GM10266 (cell line): ENCODE data around the gene SLC6A16.
"Not testable (repeated sequence)": the region's sequence is repeated elsewhere in the genome, so short reads cannot be mapped to it uniquely, and the experiment has no call there.

ENCODE experiments used
- DNase-seq: peaks from one replicate; pipeline ENCODE4 v3.0.0; 2012; ENCODE audit errors: extremely low spot score
- TF ChIP-seq, protein P1 (sequence below): IDR thresholded peaks from 2 replicates; pipeline ENCODE4 v1.5.1; 2012; ENCODE audit warnings: mild to moderate bottlenecking, low read depth; ENCODE audit not compliant: control insufficient read depth, insufficient read depth; ENCODE audit errors: missing control alignments

SLC6A16 gene

DNA sequence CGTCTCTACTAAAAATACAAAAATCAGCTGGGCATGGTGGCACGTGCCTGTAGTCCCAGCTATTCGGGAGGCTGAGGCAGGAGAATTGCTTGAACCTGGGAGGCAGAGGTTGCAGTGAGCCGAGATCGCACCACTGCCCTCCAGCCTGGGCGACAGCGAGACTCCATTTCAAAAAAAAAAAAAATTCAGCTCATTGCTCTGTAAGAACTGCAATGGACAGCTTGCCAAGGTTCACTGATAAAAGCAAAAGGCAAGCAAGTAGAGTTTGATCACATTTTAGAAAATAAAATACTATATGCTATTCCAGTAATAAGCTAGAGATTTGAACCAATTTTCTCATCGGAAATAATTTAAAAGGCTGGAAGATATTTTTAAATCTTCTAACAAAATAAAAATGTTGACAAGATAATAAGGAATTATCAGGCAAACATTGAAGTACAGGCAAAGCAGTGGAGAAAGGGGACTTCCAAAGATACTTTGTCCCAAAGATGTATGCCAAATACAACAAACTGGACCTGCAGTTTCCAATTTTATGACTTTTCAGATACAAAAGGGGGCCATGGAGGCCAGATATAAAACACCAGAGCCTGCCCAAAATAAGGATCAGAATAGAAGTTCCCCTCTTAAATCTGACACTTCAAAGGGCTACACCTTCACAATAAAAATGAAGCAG is 29.6 kb downstream of the SLC6A16 start:
- DNase-seq: no peak
- TF ChIP-seq, protein P1, sequence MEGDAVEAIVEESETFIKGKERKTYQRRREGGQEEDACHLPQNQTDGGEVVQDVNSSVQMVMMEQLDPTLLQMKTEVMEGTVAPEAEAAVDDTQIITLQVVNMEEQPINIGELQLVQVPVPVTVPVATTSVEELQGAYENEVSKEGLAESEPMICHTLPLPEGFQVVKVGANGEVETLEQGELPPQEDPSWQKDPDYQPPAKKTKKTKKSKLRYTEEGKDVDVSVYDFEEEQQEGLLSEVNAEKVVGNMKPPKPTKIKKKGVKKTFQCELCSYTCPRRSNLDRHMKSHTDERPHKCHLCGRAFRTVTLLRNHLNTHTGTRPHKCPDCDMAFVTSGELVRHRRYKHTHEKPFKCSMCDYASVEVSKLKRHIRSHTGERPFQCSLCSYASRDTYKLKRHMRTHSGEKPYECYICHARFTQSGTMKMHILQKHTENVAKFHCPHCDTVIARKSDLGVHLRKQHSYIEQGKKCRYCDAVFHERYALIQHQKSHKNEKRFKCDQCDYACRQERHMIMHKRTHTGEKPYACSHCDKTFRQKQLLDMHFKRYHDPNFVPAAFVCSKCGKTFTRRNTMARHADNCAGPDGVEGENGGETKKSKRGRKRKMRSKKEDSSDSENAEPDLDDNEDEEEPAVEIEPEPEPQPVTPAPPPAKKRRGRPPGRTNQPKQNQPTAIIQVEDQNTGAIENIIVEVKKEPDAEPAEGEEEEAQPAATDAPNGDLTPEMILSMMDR: no peak

DNA sequence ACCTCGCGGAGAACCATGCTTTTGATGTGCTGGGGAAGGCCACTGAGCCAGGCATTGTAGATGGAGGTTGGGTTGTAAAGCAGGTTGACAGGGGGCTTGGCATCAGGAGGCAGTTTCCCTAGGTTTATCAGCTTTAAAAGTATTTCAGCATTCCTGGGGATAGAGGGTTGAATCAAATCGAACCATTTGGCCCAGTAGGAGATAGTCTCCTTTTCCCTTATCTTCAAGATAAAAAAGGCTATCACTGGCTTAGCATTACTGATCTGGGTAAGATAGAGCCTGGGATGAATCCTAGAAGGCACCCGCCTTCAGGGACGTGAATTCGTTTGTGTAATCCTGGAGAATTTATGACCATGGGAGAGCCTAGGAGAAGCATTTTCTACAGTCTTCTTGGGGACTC is 30.6 kb downstream of the SLC6A16 start:
- no peak for DNase-seq
- TF ChIP-seq, protein P1: no peak

DNA sequence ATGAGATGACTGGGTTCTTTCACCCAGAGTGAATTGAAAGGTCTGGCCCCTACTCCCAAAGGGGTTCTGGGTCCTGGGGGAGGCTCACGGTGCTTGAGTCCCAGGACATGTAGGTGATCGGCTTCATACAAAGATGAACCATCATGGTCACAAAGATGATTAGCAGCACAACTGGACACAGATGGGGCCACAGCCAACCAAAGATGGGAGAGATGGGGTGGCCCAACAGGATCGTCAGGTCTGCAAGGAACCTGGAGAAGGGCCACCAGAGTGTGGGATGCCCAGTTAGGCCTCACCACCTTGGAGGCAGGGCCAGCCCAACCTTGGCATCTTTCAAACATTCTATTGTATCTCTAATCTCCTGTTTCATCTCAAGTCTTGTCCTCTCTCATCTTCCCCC is 34.5 kb downstream of the SLC6A16 start:
- TF ChIP-seq, protein P1: no peak
- no peak for DNase-seq

DNA sequence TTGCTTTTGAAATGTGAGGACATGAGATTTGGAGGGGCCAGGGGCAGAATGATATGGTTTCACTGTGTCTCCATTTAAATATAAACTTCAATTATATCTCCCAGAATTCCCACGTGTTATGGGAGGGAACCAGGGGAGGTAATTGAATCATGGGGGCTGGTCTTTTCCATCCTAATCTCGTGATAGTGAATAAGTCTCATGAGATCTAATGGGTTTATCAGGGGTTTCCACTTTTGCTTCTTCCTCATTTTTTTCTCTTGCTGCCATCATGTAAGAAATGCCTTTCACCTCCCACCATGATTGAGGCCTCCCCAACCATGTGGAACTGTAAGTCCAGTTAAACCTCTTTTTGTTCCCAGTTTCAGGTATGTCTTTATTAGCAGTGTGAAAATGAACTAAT is 35.7 kb downstream of the SLC6A16 start:
- not testable (repeated sequence) for DNase-seq

DNA sequence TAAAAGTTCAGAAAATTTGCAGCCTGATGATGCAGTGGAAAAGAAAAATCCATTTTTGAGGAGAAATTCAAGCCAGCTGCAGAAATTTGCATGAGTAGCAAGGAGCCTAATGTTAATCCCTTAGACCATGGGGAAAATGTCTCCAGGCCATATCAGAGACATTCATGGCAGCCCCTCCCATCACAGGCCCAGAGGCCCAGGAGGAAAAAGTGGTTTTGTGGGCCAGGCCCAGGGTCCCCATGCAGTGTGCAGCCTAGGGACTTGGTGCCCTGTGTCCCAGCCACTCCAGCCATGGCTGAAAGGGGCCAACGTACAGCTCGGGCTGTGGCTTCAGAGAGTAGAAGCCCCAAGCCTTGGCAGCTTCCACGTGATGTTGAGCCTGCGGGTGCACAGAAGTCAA is 36.8 kb downstream of the SLC6A16 start:
- not testable (repeated sequence) for DNase-seq

DNA sequence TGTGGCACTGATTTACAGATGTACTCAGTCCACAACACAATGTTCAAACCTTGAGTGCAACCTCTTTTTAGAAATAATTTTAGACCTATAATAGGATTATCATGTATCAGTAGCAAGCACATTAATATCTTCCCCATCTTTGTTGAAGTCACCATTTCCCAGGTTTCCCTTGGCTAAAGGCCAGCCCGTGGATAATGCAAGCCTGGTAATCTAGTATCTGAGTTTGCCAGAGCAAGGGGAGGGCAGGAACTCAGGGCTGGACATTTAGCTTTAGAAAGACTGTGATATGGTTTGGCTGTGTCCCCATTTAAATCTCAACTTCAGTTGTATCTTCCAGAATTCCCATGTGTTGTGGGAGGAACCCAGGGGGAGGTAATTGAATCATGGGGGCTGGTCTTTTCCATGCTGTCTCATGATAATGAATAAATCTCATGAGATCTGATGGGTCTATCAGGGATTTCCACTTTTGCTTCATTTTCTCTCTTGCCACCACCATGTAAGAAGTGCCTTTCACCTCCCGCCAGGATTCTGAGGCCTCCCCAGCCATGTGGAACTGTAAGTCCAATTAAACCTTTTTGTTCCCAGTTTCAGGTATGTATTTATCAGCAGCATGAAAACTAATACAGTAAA is 37.7 kb downstream of the SLC6A16 start:
- TF ChIP-seq, protein P1: no peak

DNA sequence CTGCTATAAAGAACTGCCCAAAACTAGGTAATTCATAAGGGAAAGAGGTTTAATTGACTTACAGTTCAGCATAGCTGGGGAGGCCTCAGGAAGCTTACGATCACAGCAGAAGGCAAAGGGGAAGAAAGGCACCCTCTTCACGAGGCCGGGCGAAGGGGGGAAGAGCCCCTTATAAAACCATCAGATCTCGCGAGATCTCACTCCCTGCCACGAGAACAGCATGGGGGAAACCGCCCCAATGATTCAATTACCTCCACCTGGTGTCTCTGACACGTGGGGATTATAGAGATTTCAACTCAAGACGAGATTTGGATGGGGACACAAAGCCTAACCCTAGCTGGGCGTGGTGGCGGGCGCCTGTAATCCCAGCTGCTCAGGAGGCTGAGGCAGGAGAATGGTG is 42.8 kb downstream of the SLC6A16 start:
- no peak for DNase-seq

More for the DNA sequence above, 37.7 kb downstream of the SLC6A16 start:
- DNase-seq: no peak

DNA sequence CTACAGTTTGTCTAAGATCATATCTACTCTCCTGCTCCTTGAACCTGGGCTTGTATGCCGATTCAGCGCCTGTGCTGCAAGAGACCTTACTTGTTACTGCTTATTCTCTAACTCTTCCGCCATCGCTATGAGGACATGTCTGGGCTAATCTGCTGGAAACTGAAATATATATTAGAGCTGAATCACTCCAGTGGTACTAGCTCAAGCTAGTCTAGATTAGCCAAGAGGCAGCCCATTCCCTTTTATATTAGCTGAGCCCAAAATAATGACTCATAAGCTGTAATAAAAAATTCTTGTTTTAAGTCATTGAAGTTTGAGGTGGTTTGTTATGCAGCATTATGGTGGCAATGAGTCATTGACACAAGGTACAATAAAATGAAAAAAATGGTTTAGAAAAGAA is 52.8 kb downstream of the SLC6A16 start:
- TF ChIP-seq, protein P1: no peak
- no peak for DNase-seq

More for the DNA sequence above, 42.8 kb downstream of the SLC6A16 start:
- TF ChIP-seq, protein P1: no peak
